NOMO-1 (cell line): Measurements from ENCODE around the gene GBF1.

ENCODE experiments used
- DNase-seq, 2 experiments: peaks; one replicate each; lab custom pipeline; 2025; ENCODE audit not compliant: unreplicated experiment in 2 of 2; lab: John Stamatoyannopoulos, UW

Gene GBF1

DNA sequence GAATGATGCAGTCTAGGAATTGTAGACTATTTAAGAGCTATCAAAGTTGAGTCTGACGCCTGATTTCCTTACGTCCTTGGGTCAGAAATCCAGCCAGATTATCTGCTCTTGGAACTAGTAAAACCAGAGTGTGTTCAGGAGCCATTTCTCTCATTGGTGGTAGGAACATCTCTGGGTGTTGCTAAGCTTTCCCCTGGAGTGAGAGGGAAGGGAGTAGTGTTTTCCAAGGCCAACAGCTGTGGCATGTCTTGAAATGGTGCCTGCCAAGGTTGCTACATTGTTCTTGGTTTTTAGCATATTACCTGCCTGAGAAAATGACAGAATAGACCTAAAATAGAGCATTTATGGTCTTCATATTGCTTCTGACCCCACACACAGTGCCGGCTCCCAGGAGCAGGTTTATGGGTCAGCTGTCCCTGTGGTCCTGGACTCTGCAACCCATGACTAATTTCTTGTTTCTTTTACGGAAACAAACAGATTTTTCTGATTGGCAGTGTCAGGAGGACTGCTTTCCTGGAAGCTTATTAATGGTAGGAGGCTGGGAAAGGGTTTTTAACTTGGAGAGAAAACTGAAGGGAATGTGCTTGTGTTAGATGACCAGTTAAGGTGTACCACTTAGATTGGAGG, 17.5 kb downstream of the GBF1 start:
- DNase-seq = no peak

DNA sequence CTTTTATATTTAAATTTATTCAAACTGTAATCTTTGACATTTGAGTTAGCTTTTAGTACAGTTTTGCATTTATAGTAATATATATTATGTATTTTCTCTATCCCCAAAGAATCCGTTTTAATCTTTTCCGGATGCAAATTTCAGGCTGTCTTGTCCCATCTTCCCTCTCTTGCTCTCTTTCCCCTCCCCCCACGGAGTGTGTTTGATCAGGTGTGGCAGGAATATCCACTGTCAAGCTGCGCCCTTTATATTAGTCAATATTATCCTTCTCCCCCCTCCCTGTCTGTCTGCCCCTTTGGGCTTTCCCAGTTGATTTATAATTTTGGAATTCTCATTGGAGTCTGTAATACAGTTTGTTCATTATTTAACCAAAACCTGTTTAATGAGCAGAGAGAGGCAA, 19.0 kb downstream of the GBF1 start:
- DNase-seq = no peak

DNA sequence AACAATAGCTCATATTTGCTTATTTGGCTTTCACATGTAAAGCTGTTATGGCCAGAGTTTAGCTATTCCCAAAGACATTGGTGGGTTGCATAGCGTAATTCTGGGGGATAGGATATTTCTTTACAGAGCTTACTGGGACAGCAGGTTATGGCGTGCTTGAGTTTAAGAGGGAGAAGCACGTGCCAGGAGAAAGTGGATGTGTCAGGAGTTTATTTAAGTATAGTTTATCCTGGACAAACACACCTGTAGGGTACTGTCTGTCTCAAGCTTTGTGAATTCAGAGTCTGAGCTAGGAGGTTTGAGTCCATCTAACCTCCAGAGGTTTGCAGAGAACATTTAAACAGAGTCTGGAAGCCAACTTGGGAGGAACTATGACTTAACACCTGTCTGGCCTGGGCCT, 21.3 kb downstream of the GBF1 start:
- DNase-seq = no peak

DNA sequence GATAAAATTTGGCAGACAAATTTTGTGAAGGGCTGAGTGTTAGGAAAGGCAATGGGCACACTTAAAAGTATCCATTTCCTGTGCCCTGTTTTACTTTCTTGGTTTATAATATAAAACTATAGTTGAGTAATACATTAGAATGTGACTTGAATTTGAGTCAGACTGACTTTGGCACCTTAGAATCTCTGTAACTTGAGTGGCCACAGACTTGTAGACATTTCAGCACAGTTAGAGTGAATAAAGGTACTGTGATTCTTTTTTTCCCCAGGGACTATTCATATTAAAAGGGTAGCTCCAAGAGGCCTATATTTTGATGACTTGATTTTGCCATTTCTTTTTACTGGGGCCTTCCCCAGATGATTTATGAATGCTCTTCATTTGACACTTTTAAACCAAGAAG, 22.4 kb downstream of the GBF1 start:
- DNase-seq = no peak

DNA sequence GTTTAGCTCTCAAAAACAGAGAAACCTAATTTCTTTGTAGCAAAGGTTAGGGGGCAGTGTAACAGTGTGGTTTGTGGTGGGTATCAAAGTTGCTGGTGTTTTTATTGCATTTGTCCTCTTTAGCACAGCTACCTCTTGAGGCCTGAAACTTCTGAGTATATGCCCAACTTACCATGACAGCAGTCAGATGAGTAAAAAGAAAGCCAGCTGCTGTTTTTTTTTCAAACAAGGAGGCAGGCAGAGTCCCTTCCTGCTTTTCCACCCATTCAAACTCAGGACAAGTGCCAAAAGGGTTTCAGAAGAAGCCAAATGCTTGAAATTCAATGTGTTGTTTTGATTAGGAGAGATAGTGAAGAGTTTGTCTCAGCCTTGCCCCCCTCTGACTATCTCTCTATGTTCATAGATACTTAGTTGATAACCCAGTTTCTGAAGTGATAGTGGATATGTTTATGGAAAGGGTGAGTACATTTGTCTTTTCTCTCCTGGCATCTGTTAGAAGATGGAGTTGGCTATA, 23.1 kb downstream of the GBF1 start:
- no peak for DNase-seq

DNA sequence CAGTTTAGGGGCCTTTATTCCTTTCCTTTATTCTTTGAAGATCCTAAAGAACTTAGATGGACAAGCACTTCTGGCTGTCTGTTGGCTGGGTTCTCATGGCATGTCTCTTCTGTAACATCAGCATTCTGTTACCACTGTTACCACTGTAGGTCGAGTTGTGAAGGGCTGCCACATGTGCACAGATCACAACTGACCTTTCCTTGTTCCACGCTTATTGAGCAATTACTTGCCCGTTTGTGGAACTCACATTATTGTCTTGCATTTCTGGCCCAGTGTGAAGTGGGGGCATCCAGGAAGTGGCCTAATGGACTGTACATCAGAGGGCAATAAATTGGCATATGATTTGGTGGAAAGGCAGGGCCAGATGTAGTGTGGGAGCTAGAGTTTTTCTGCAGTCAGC, 23.7 kb downstream of the GBF1 start:
- DNase-seq = no peak

DNA sequence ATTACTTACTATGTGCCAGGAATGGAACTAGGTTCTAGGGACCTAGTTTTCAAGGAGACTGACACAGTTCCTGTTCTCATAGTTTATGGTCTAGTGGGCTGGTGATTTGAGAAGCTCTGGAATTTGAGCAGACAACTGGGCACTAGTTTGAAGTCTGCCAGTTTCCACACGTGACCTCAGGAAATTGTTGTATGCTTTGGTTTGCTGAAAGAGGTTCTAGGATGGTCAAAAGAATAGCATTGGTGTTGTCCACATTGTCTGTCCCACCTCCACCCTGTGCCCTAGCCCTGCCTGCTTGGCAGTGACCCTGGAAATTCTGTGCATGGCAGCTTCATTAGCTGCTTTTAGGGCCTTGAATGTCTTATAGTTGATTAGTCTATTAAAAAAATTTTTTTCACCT, 28.7 kb downstream of the GBF1 start:
- no peak for DNase-seq

DNA sequence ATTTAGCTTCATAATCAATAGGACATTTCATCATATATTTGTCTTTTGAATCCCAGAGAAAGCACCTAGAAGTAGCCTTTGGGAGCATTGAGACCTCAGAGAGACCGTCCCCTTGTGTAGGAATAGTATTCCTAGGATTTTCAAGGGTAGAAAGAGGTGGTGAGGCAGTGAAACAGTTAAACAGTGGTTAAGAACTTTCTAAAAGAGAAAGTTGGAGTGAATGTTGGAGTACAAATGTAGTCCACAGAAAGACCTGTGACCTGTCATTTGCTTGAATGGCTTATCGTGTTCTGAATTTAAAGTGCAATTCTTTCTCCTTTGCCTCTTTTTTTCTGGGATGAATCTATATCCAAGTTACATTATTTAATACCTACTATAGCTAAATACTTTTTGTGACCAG, 30.0 kb downstream of the GBF1 start:
- no peak for DNase-seq

DNA sequence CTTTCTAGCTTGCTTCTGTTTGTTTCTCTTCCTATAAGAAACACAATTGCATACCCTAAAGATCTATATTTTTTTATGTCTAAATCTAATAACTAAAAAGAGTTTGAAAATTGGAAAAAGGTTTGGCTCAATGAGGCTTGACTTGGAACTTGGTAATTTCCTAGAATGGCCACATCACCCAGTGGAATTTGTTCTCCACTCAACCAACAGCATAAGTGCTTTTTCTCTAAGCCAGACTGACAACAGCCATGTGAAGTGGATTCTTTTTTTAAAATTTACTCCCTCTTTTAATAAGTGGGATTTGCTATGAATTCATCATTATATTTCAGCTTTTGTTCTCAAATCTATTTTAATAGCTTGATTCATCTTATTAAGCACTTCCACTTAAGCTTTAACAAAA, 33.8 kb downstream of the GBF1 start:
- no peak for DNase-seq

DNA sequence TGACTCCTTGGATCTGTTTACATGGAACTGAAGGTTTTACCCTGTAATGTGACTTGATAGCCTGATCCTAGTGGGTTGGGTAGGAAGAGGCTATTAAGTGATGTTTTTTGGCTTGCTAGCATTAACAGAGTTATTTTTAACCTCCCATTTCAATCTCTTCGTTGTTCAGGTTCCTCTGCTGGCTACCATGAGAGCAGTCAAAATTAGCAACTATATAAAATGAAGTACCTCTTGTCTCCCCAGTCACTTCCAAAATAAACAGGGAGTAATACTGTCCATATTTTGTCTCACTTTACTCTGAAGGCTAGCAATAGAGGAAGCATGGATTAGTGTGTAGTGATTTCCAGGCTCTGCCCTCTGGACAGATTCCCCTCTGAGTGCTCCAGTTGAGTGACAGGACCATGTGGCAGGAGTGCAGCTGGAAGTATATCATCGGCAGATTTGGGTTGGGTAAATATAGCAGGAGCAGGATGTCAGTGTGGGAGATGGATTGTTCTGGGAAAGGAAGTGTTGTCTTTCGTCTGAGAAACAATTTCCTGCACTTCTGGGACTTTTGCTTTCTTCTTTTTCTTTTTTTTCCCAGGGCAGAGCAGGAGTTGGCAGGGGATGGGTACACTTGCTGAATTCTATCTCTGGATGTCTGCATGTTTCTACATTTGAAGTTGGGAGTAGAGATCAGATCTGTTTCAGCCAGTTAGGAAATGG, 35.2 kb downstream of the GBF1 start:
- no peak for DNase-seq

DNA sequence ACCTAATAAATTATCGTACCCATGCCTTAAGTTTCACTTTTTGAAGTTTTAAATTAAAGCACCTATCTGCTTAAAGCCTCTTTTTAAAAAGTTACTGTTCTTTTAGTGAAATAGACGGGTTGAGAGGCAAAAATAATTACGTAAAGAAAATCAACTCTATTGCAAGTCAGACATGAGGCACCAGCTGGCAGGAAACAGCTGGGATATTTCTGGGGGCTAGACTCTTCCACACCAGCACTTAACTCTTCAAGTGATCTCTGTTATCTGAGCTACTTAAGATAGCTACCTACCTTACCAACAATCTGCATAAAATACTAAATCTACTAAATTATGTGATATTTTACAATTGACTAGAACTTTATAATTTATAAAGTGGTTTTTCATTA, 35.8 kb downstream of the GBF1 start:
- DNase-seq = no peak

DNA sequence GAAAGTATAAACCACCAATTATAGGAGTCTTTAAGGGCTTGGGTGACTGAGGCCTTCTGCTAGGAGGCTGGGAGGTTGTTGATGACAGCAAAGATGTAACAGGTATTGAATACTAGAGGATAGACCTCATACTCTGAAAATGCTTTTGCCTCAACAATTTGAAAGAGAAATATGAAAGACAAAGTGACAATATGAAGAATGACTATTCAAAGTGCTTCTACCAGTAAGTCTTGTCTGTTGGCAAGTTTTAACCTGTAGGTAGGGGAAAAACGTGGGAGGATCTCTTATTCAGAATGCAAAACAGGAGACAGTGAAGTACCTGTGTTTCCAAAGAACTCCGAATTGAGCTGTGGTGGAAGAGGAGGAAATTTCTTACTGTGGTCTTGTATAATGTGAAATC, 38.2 kb downstream of the GBF1 start:
- DNase-seq = no peak

DNA sequence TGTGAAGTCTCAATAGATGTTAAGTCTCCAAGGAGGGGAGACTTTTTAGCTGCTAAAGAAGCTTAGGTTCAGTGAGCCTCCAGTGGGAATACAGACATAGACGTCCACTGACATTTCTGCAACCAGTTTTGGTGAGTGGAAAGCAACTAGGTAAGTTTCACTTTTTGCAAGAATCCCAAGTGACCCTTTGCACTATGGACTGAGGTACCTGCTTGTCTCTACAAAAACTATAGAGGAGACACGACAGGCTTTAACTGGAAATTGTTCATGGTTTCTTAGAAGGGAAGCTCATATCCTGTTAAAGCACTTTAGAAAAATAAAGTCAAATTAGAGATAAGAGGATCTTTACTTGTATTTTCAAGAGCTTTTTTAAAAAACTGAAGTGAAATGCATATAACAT, 38.6 kb downstream of the GBF1 start:
- DNase-seq = no peak

DNA sequence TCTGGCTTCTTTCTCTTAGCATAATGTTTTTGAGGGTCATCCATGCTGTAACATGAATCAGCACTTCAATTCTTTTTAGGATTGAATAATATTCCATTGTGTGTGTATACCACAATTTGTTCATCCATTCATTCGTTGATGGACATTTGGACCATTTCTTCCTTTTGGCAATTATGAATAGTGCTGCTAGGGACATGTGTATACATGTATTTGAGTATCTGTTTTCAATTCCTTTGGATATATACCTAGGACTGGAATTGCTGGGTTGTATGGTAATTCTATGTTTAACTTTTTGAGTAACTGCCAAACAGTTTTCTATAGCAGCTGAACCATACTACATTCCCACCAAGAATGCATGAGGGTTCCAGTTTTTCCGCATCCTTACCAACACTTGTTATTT, 39.2 kb downstream of the GBF1 start:
- DNase-seq = no peak

DNA sequence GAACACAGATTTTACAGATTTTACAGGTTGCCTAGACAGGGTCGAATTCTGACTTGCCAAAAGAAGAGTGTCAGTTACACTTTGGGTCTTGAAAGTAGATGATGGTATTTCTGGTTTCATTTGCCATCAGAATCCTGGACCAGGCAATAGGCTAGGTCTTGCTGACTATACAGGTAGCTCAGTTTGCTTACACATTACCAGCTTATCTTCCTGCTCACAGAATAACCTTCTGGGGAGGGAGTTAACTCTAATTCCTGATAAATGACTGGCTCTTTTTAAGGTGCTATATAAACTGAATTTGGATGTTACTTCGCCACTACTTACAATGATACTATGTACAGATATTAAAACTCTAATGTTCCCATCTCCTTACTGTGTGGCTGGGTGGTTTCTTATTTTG, 39.8 kb downstream of the GBF1 start:
- no peak for DNase-seq

DNA sequence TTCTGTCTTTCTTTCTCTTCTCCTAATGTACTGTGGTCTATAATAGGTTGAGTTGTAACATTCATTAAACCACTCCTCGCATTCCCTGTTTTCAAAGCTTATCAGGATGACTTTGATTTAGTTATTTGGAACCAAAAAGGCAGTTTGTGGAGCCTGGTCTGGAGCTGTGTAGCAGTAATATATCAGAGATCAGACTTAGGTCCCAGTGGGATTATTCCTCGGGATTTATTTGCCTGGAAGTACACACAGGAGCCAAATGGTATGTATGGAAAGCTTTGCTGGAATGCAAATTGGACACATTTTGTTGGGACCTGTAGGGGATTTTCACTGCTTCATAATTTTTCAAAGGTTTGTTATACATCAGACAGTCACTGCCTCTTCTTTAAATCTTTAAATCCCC, 40.9 kb downstream of the GBF1 start:
- DNase-seq = no peak

DNA sequence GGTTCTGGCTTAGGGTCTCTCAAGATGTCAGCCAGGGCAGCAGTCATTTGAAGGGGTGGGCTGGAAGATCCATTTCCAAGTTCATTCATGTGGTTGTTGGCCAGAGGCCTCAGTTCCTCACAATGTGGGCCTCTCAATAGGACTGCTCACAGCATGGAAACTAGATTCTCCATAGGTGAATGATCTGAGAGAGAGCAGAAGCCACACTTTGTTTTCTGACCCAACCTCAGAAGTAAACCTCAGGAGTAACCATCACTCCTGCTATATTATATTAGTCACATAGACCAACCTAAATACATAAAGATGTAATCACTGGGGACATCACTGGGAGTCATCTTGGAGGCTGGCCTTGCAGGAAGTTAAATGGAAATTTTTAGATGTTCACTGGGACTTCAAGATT, 42.2 kb downstream of the GBF1 start:
- no peak for DNase-seq

DNA sequence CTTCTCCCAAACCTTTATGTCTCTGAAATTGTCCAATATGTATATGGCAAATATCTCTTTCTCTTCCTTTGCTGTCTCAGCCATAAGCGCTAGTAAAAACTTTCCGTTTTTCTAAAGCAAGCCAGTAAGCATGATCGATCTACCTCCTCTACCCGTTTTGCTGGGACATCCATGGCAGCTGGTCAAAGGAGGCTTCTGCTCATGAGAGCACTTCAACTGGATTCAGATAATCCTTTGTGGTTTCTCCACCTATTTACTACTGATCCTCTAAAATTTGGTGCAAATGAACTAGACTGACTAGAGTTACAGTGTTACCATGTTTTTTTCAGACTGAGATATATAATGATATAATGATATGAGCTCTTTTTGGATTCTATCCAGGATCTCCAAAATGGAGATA, 42.7 kb downstream of the GBF1 start:
- no peak for DNase-seq

DNA sequence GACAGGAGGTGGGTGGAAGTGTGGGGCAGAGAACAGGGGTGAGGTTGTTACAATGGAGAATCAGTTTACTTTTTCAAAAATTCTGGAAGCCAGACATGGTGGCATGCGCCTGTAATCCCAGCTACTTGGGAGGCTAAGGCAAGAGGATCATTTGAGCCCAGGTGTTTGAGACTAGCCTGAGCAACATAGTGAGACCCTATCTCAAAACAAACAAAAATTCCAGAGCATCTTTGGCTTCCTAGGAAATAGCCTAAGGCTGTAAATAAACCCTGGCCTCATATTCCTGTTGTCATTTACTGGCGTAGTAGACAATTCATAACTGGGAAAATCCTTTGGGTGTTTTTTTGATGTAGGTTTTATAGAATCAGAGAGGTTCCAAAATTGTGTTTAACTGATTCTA, 44.0 kb downstream of the GBF1 start:
- no peak for DNase-seq

DNA sequence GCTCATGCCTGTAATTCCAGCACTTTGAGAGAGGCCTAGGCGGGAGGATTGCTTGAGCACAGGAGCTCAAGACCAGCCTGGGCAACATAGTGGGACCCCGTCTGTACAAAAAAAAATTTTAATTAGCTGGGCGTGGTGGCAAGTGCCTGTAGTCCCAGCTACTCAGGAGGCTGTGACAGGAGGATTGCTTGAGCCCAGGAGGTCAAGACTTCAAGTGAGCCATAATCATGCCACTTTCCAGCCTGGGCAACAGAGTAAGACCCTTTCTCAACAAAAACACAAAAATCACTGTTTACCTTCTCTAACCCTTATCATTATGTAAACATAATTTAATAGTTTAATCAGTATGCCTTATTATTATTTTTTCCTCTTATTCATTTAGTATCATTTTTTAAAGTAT, 44.5 kb downstream of the GBF1 start:
- no peak for DNase-seq

DNA sequence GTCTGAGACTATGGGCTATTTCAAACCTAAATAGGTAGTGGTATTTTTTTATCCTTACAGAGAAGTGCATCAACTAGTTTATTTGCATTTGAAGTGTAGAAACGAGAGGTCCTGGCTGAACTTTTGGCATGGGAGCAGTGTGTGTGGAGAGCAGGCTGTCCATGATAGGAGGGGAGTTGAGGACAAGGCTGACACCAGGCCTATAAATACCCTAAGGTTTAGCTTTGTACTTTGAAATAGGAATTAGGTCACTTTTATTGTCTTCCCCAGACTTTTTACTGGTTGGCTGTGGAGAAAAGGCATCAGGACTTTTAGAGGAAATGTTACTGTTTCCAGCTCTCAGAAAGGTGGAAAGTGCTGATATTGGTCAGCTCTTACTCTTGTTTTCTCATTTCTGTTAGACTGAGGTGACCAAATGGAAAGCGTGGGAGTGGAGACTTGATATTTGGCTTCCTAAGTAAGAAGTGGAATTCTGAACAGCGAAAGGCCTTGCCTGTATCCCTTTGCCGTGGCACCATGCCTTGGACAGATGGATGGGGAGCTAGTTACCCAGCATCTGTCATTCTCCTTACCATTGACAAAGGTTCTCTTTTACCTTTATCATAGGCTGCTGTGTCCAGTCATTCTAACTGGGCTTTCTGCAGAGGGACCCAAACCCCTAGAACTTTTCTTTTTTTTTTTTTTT, 46.0 kb downstream of the GBF1 start:
- DNase-seq = no peak

DNA sequence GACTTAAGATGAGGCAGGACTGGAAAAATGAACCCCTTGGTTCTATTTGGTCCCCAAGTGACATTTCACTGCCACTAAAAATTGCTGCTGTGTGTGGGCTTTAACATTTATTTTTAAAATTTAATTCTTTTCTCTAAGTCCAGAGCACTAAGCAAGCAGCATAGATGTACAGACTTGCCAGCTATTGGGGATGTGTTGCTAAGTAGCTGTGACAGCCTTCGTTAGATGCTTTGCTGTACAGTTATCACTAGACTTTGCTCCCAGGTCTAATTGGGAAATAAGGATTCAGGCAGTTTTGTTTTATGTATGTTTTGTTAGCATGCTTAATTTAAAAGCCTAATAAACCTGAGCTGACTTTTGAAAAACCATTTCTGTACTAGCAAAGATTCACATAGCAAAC, 51.8 kb downstream of the GBF1 start:
- no peak for DNase-seq
